BJ (cell line): ENCODE data around the gene JUNB. TPM values are rescaled to one million over a fixed set of nuclear protein-coding genes. Genes with fewer than 3 reads are reported as not detected.
A peak's percentile ranks its signal among the peaks of the same experiment; 100 is the strongest.

ENCODE experiments used
- CTCF ChIA-PET: fragments of 350-600 bp; formaldehyde crosslinking; extraction: SDS; loops from one replicate; lab custom pipeline; 2021; ENCODE audit warnings: antibody characterized with exemption, inconsistent platforms; lab: Yijun Ruan, JAX
- POLR2A ChIA-PET: fragments of 300-600 bp; sonication (Branson Sonifier 250); formaldehyde crosslinking; extraction: SDS; loops from one replicate; lab custom pipeline; 2021; ENCODE audit warnings: antibody characterized with exemption; lab: Charles Lee
- DNase-seq: peaks from one replicate; pipeline ENCODE4 v3.0.0-alpha.2; 2011; ENCODE audit warnings: low read depth
- H3K27me3 ChIP-seq: 2 replicates; pipeline ENCODE4 v1.6.0; 2011; ENCODE audit warnings: low read length; ENCODE audit not compliant: control insufficient read depth, insufficient read depth
- H3K36me3 ChIP-seq: 2 replicates; pipeline ENCODE4 v1.5.1; 2011; ENCODE audit warnings: low read length; ENCODE audit not compliant: control insufficient read depth, insufficient read depth
- H3K4me3 ChIP-seq: 2 replicates; pipeline ENCODE4 v1.5.1; 2011; ENCODE audit warnings: low read depth, mild to moderate bottlenecking, control low read depth, low read length
- polyA plus RNA-seq: library from polyadenylated mRNA; depleted of rRNA; stranded (reverse); fragments of >200 nt; gene quantifications from 2 replicates; pipeline ENCODE4 v1.2.3, GENCODE V29; 2011
- TF ChIP-seq, protein P1 (sequence below): IDR thresholded peaks from 2 replicates; pipeline ENCODE4 v1.5.1; 2011; ENCODE audit warnings: low read depth, mild to moderate bottlenecking, control low read depth, inconsistent platforms, low read length, moderate library complexity; ENCODE audit not compliant: insufficient read depth

JUNB gene
- polyA plus RNA-seq, 1 experiment = 49.4 TPM

DNA sequence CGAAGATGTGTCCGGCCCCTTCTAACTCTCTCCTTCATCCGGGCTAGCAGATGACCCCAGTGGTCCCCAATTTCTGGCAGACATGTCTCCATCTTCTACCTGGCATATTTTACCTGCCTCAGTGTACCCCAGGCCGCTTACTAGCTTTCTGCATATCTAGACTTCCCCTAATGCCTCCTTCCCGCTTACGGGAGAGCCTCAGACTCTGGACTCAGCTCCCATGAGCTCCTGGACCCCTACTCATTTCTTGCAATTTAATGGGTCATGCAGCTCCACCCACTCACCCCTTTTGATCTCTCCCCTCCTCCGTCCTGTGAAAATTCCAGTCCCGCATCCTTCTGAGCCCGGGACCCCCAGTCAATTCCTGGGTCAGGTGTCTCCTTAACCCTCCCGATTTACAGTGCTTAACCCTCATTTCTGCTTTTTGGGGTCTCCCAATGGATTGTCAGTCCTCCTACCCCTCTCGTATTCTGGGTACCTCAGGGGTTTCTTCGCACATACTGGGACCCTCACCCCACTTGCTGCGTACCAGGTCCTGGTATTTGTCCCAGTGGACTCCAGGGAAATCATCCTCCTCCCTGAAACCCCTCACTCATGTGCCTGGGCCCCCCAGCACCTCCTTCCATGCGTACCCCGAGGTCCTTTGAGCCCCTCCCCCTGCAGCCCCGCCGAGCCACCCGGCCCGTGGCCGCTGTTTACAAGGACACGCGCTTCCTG, 500 bp upstream of the JUNB start:
- Histone ChIP-seq H3K4me3 (peak overlapping the region; percentile 94), H3K27me3 (no peaks in the 10 kb centered on the region), H3K36me3 (peaks cover 3% of the 10 kb centered on the region)
- TF ChIP-seq, protein P1, sequence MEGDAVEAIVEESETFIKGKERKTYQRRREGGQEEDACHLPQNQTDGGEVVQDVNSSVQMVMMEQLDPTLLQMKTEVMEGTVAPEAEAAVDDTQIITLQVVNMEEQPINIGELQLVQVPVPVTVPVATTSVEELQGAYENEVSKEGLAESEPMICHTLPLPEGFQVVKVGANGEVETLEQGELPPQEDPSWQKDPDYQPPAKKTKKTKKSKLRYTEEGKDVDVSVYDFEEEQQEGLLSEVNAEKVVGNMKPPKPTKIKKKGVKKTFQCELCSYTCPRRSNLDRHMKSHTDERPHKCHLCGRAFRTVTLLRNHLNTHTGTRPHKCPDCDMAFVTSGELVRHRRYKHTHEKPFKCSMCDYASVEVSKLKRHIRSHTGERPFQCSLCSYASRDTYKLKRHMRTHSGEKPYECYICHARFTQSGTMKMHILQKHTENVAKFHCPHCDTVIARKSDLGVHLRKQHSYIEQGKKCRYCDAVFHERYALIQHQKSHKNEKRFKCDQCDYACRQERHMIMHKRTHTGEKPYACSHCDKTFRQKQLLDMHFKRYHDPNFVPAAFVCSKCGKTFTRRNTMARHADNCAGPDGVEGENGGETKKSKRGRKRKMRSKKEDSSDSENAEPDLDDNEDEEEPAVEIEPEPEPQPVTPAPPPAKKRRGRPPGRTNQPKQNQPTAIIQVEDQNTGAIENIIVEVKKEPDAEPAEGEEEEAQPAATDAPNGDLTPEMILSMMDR = no peak
- CTCF ChIA-PET = interaction anchor here (0.6 to 17.9 kb wide), 2 partner anchors 24 to 57 kb away, joined by 3 to 874 read pairs; partner anchors contain the start of gene HOOK2
- DNase-seq = no peak
- POLR2A ChIA-PET = interaction anchor here (1.2 to 3.6 kb wide), 3 partner anchors 8 to 25 kb away, joined by 5 to 16 read pairs (median 8); no protein-coding TSS in a partner anchor

GRCh38 chr19:12792051-12792852, 966 bp downstream of the JUNB start:
- Histone ChIP-seq H3K4me3 (peak overlapping the region; percentile 94), H3K36me3 (peaks cover 5% of the 10 kb centered on the region), H3K27me3 (no peaks in the 10 kb centered on the region)
- TF ChIP-seq, protein P1 = no peak
- no peak for DNase-seq
- ChIA-PET CTCF (interaction anchor here (0.7 to 17.9 kb wide), 4 partner anchors 10 to 174 kb away, joined by 4 to 874 read pairs (median 4); partner anchors contain the start of gene HOOK2), POLR2A (interaction anchor here (0.6 to 3.6 kb wide), 6 partner anchors 10 to 354 kb away, joined by 3 to 16 read pairs (median 6); no protein-coding TSS in a partner anchor)

GRCh38 chr19:12792853-12793289, 1.6 kb downstream of the JUNB start:
- DNase-seq = no peak
- TF ChIP-seq, protein P1 = no peak
- no peaks in the 10 kb centered on the region for H3K27me3 ChIP-seq
- peak overlapping the region; percentile 94 for H3K4me3 ChIP-seq
- H3K36me3 ChIP-seq = peaks cover 5% of the 10 kb centered on the region
- CTCF ChIA-PET = interaction anchor here (0.6 to 17.9 kb wide), 7 partner anchors 10 to 173 kb away, joined by 3 to 874 read pairs (median 4); partner anchors contain the start of gene HOOK2
- POLR2A ChIA-PET = interaction anchor here (0.7 to 3.6 kb wide), 4 partner anchors 10 to 55 kb away, joined by 3 to 16 read pairs (median 10); no protein-coding TSS in a partner anchor

- ChIA-PET CTCF (interaction anchor here (0.6 to 17.9 kb wide), 7 partner anchors 11 to 172 kb away, joined by 3 to 874 read pairs (median 4); partner anchors contain the start of gene HOOK2), POLR2A (interaction anchor here (0.6 to 3.6 kb wide), 7 partner anchors 11 to 1292 kb away, joined by 3 to 16 read pairs (median 7); no protein-coding TSS in a partner anchor)
- Histone ChIP-seq H3K27me3 (no peaks in the 10 kb centered on the region), H3K4me3 (peak overlapping the region; percentile 94), H3K36me3 (peaks cover 5% of the 10 kb centered on the region)
- TF ChIP-seq, protein P1 = no peak
- peak; percentile 67 for DNase-seq
Measured at GRCh38 chr19:12793290-12794195, 2.3 kb downstream of the JUNB start.
